ENCODE measurements around the gene OR6C65.

Gene OR6C65

GRCh38 chr12:55445357-55445756 is 45.0 kb downstream of the OR6C65 start:
- Histone ChIP-seq H3K27me3 (ENCODE audit: control insufficient read depth, insufficient read depth, low read length, poor library complexity, severe bottlenecking) (no peaks in the 10 kb centered on the region), H3K4me1 (ENCODE audit: control insufficient read depth, insufficient read depth, low read length) (no peaks in the 10 kb centered on the region), H3K36me3 (ENCODE audit: control insufficient read depth, insufficient read depth, low read length) (no peaks in the 10 kb centered on the region), H3K9me3 (ENCODE audit: control insufficient read depth, low read length) (no peaks in the 10 kb centered on the region), H3K27ac (ENCODE audit: insufficient read depth, low read depth, low read length, poor library complexity, severe bottlenecking) (no peak overlapping the region), H3K4me3 (ENCODE audit: insufficient read depth, low read depth, low read length) (no peak overlapping the region)
- WGBS, 2 experiments, result 83% methylated on average over 1 of the region's 1 CpG; no CpG with 5 or more reads in 1 of the 2 experiments

DNA sequence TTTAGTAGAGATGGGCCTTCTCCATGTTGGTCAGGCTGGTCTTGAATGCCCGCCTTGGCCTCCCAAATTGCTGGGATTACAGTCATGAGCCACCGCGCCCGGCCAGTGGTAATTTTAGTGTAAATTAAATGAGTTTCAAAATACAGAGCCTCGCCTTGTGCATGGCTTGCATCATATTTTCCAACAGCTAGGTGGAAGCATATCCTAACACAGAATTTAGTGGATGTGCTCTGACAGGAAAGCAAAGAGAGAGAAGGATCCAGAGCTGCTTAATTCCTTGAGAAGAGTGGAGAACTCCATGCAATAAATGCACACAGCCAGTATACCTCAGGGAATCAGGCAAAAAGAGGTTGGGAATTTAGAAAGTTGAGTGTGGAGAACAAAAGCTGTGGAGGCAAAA is 46.0 kb downstream of the OR6C65 start:
- H3K27me3 ChIP-seq (ENCODE audit: control insufficient read depth, insufficient read depth, low read length, poor library complexity, severe bottlenecking), result no peaks in the 10 kb centered on the region
- H3K9me3 ChIP-seq (ENCODE audit: control insufficient read depth, low read length), result no peaks in the 10 kb centered on the region
- H3K27ac ChIP-seq (ENCODE audit: insufficient read depth, low read depth, low read length, poor library complexity, severe bottlenecking), result no peak overlapping the region
- WGBS, 2 experiments, result 82 to 92% methylated on average over 5 of the region's 5 CpGs
- H3K4me3 ChIP-seq (ENCODE audit: insufficient read depth, low read depth, low read length), result no peak overlapping the region
- H3K36me3 ChIP-seq (ENCODE audit: control insufficient read depth, insufficient read depth, low read length), result no peaks in the 10 kb centered on the region
- no peaks in the 10 kb centered on the region for H3K4me1 ChIP-seq (ENCODE audit: control insufficient read depth, insufficient read depth, low read length)

- no peaks in the 10 kb centered on the region for H3K4me1 ChIP-seq (ENCODE audit: control insufficient read depth, insufficient read depth, low read length)
- no peak overlapping the region for H3K27ac ChIP-seq (ENCODE audit: insufficient read depth, low read depth, low read length, poor library complexity, severe bottlenecking)
- H3K9me3 ChIP-seq (ENCODE audit: control insufficient read depth, low read length), result no peaks in the 10 kb centered on the region
- H3K27me3 ChIP-seq (ENCODE audit: control insufficient read depth, insufficient read depth, low read length, poor library complexity, severe bottlenecking), result no peaks in the 10 kb centered on the region
- H3K36me3 ChIP-seq (ENCODE audit: control insufficient read depth, insufficient read depth, low read length), result no peaks in the 10 kb centered on the region
- no peak overlapping the region for H3K4me3 ChIP-seq (ENCODE audit: insufficient read depth, low read depth, low read length)
Observed at GRCh38 chr12:55448825-55449224, 48.5 kb downstream of the OR6C65 start.
